ENCODE measurements around the gene PCAT7.
"Not testable (repeated sequence)": the region's sequence is repeated elsewhere in the genome, so short reads cannot be mapped to it uniquely, and the experiment has no call there.

PCAT7 gene

GRCh38 chr9:94564279-94564678 is 9.4 kb downstream of the PCAT7 start:
- not testable (repeated sequence) for DNase-seq

GRCh38 chr9:94566550-94566949 is 11.7 kb downstream of the PCAT7 start:
- DNase-seq: no peak

- DNase-seq: no peak
These were observed 12.4 kb downstream of the PCAT7 start for GRCh38 chr9:94567271-94567670.

GRCh38 chr9:94568250-94568889 is 13.5 kb downstream of the PCAT7 start:
- no peak for DNase-seq

- DNase-seq: no peak
These were observed 14.3 kb downstream of the PCAT7 start for GRCh38 chr9:94568972-94569712.

GRCh38 chr9:94576131-94576530 is 21.2 kb downstream of the PCAT7 start:
- DNase-seq: no peak

GRCh38 chr9:94577036-94577435 is 22.2 kb downstream of the PCAT7 start:
- no peak for DNase-seq

- DNase-seq: no peak
These were observed 22.7 kb downstream of the PCAT7 start for GRCh38 chr9:94577571-94577970.

GRCh38 chr9:94581728-94582127 is 26.8 kb downstream of the PCAT7 start:
- DNase-seq: no peak

GRCh38 chr9:94584555-94584954 is 29.7 kb downstream of the PCAT7 start:
- no peak for DNase-seq

GRCh38 chr9:94586316-94586715 is 31.4 kb downstream of the PCAT7 start:
- no peak for DNase-seq

GRCh38 chr9:94586814-94587213 is 31.9 kb downstream of the PCAT7 start:
- DNase-seq: no peak

GRCh38 chr9:94588681-94589080 is 33.8 kb downstream of the PCAT7 start:
- DNase-seq: no peak

GRCh38 chr9:94591046-94591545 is 36.2 kb downstream of the PCAT7 start:
- not testable (repeated sequence) for DNase-seq

- no peak for DNase-seq
These were observed 37.0 kb downstream of the PCAT7 start for GRCh38 chr9:94591876-94592275.

- DNase-seq: not testable (repeated sequence)
These were observed 37.8 kb downstream of the PCAT7 start for GRCh38 chr9:94592683-94593082.

GRCh38 chr9:94593459-94594345 is 38.8 kb downstream of the PCAT7 start, which contains the start of gene FBP2:
Gene FBP2 (minus strand): TSS chr9:94593824. CDS start chr9:94593726, 98 bp downstream.
- no peak for DNase-seq

- no peak for DNase-seq
These were observed 44.2 kb downstream of the PCAT7 start for GRCh38 chr9:94599102-94599501.

GRCh38 chr9:94600258-94600657 is 45.4 kb downstream of the PCAT7 start:
- DNase-seq: no peak

GRCh38 chr9:94600715-94601114 is 45.8 kb downstream of the PCAT7 start:
- no peak for DNase-seq

GRCh38 chr9:94602666-94603065 is 47.8 kb downstream of the PCAT7 start:
- no peak for DNase-seq

- peak; percentile 40 for DNase-seq
These were observed 48.6 kb downstream of the PCAT7 start for GRCh38 chr9:94603259-94604160.

All from midbrain (tissue), 1 donor.